Kidney (tissue), 14 donors: ENCODE results near the gene GJA10. TPM values are rescaled to one million over a fixed set of nuclear protein-coding genes. Genes with fewer than 3 reads are reported as not detected.

ENCODE experiments used
- DNase-seq, 5 donors: peaks; one replicate each; pipeline ENCODE4 v3.0.0-alpha.2; 2013 to 2020
- FAIRE-seq: peaks from 2 replicates; lab custom pipeline; 2012; peaks lifted over from hg19 to GRCh38; lab: Jason Lieb, UNC
- H3K27ac ChIP-seq, 2 donors: one replicate each; pipeline ENCODE4 v1.7.0; 2013; ENCODE audit warnings: low read depth in 2 of 2, low read length in 2 of 2, inconsistent platforms in 1 of 2
- H3K27me3 ChIP-seq: one replicate; pipeline ENCODE4 v1.7.1; 2013; ENCODE audit warnings: low read length, inconsistent platforms; ENCODE audit not compliant: control insufficient read depth, insufficient read depth
- H3K36me3 ChIP-seq, 3 donors: one replicate each; pipeline versions ENCODE4 v1.7.0 to v1.7.1; 2013; ENCODE audit warnings: low read length in 3 of 3, control low read depth in 1 of 3, inconsistent platforms in 1 of 3; ENCODE audit not compliant: insufficient read depth in 3 of 3, control insufficient read depth in 2 of 3
- H3K4me1 ChIP-seq, 3 donors: one replicate each; pipeline versions ENCODE4 v1.7.0 to v1.7.1; 2013; ENCODE audit warnings: low read length in 3 of 3, inconsistent platforms in 1 of 3, low read depth in 1 of 3; ENCODE audit not compliant: control insufficient read depth in 2 of 3, insufficient read depth in 2 of 3
- H3K4me3 ChIP-seq, 3 donors: one replicate each; pipeline versions ENCODE4 v1.7.0 to v1.8.1; 2013; ENCODE audit warnings: low read length in 3 of 3, control low read depth in 1 of 3, inconsistent platforms in 1 of 3
- H3K9ac ChIP-seq, 3 donors: one replicate each; pipeline versions ENCODE4 v1.7.0 to v1.7.1; 2013; ENCODE audit warnings: low read length in 3 of 3, control low read depth in 1 of 3, inconsistent platforms in 1 of 3
- H3K9me3 ChIP-seq, 3 donors: one replicate each; pipeline versions ENCODE4 v1.7.0 to v1.7.1; 2013; ENCODE audit warnings: low read length in 3 of 3, control low read depth in 1 of 3, inconsistent platforms in 1 of 3; ENCODE audit not compliant: control insufficient read depth in 2 of 3, insufficient read depth in 1 of 3
- intact Hi-C: fragments of 100-400 bp; cut with DNase I; formaldehyde crosslinking; loops from one replicate; pipeline ENCODE4 v1.11.1; 2022
- polyA plus RNA-seq: library from polyadenylated mRNA; stranded (reverse); fragments of 350-450 nt; fragmentation: Illumina TruSeq; extraction: RNeasy Lipid Tissue Mini Kit (QIAGEN cat#74804); gene quantifications from one replicate; pipeline ENCODE4 v1.2.3, GENCODE V29; 2014; ENCODE audit warnings: low read depth, low replicate concordance; ENCODE audit not compliant: insufficient read depth
- total RNA-seq: library from RNA; stranded (reverse); fragmentation: NEBNext Ultra II Directional; extraction: Animal tissue kit (Norgen Biotek cat#: 25700); gene quantifications from one replicate; pipeline ENCODE4 v1.2.1, GENCODE V29; 2021
- TF ChIP-seq, protein P1 (sequence below): IDR thresholded peaks from 3 replicates; pipeline ENCODE4 v1.5.1; 2012; ENCODE audit warnings: mild to moderate bottlenecking, moderate library complexity, borderline replicate concordance; ENCODE audit not compliant: insufficient read depth; ENCODE audit errors: extremely low read depth
- donor health status: control.
- donor health status: control.
- donor health status: control.
- donor health status: control.
- donor health status: control.
- donor health status: DM: yes; HTN: yes; CAD: no.
- donor health status: Normal renal cell carcinoma (clear cell type).

The GJA10 gene
- total and polyA plus RNA-seq, 2 donors from 2014 or later: not detected

DNA sequence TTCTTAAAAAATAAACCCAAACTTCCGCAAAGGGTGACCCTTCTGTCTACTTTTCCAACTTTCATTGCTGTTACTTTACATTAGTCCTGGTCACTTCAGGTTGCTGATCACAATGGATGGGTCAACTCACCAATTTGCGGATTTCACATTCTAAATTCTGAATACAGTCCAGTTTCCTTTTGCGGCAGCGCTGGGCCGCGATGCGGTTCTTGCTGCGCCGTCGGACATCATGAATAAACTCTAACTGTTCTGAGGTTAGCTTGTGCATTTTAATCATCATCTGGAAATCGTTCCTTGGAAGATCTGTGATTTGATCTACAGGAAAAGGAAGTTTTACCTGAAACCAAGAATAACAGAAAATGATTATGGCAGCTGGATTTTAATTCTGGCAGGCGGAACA is 43.7 kb downstream of the GJA10 start:
- FAIRE-seq (no peak), DNase-seq (no peak)
- TF ChIP-seq, protein P1, sequence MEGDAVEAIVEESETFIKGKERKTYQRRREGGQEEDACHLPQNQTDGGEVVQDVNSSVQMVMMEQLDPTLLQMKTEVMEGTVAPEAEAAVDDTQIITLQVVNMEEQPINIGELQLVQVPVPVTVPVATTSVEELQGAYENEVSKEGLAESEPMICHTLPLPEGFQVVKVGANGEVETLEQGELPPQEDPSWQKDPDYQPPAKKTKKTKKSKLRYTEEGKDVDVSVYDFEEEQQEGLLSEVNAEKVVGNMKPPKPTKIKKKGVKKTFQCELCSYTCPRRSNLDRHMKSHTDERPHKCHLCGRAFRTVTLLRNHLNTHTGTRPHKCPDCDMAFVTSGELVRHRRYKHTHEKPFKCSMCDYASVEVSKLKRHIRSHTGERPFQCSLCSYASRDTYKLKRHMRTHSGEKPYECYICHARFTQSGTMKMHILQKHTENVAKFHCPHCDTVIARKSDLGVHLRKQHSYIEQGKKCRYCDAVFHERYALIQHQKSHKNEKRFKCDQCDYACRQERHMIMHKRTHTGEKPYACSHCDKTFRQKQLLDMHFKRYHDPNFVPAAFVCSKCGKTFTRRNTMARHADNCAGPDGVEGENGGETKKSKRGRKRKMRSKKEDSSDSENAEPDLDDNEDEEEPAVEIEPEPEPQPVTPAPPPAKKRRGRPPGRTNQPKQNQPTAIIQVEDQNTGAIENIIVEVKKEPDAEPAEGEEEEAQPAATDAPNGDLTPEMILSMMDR: no peak
- H3K4me1 ChIP-seq: no peaks in the 10 kb centered on the region
- H3K36me3 ChIP-seq: no peaks in the 10 kb centered on the region
- H3K4me3 ChIP-seq: no peak overlapping the region
- no peak overlapping the region for H3K9ac ChIP-seq
- H3K27ac ChIP-seq: no peak overlapping the region
- H3K9me3 ChIP-seq: no peaks in the 10 kb centered on the region
- H3K27me3 ChIP-seq: no peaks in the 10 kb centered on the region
- intact Hi-C loops: no loop called here

DNA sequence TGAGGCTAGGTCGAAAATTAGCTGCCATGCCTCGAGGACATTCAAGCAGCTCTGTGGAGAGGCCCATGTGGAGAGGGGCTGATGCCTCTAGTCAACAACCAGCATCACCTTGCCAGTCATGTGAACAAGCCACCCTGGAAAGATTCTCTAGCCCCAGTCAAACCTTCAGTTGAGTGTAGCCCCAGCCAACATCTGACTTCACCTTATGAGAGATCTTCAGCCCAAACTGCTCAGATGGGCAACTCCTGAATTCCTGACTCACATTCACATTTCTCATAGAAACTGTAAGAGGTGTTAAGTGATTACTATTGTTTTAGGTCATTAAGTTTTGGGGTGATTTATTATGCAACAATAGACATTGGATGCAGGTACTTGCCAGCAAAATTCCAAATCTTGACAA is 44.9 kb downstream of the GJA10 start:
- Histone ChIP-seq H3K27me3 (no peaks in the 10 kb centered on the region), H3K36me3 (no peaks in the 10 kb centered on the region), H3K27ac (no peak overlapping the region), H3K4me1 (no peaks in the 10 kb centered on the region), H3K9me3 (no peaks in the 10 kb centered on the region), H3K9ac (no peak overlapping the region), H3K4me3 (no peak overlapping the region)
- FAIRE-seq (no peak), DNase-seq (no peak)
- TF ChIP-seq, protein P1: no peak
- intact Hi-C loops: no loop called here

DNA sequence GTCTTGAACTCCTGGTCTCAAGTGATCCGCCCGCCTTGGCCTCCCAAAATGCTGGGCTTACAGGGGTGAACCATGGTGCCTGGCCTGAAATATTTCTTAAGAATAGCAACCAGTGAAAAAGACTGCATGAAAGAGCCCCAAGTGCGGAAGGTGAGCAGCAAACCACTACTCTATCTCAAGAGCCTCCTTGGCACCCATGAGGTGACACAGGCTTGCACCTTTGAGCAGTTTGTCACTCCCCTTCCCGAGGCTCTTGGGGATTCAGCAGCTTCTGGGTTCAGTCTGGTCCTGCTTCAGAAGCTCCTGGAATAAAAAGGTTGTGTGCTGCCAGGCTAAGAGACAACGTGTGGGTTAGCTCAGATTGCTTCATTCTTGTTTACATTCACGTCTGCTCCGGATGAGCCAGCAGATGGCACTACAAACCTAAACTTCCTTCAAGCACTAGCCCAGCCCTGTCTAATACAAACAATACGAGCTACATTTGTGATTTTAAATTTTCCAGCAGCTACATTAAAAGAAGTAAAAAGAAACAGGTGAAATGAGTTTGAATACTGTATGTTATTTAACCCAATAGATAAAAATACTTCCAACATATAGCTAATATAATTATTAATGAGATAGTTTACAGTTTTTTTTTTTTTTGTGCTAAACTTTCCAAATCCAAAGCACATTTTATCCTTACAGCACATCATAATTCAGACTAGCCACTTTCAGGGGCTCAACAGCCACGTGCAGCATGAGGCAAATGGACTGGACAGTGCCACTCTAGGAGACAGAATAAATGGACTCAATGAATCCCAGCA is 46.2 kb downstream of the GJA10 start:
- intact Hi-C loops: loop anchor here (10.0 kb wide), 1 partner anchor 534 kb away; no protein-coding TSS in a partner anchor
- no peak overlapping the region for H3K4me3 ChIP-seq
- TF ChIP-seq, protein P1: peak; percentile 75
- H3K36me3 ChIP-seq: no peaks in the 10 kb centered on the region
- no peaks in the 10 kb centered on the region for H3K4me1 ChIP-seq
- peak; percentile 57 for FAIRE-seq
- DNase-seq: peak in 4 of 5 donors; percentile 78 to 92 (median 85)
- H3K27ac ChIP-seq: no peak overlapping the region
- H3K27me3 ChIP-seq: no peaks in the 10 kb centered on the region
- H3K9me3 ChIP-seq: no peaks in the 10 kb centered on the region
- no peak overlapping the region for H3K9ac ChIP-seq
